Transverse colon (tissue), 4 donors: Measurements from ENCODE around the gene GALNT9. TPM values are rescaled to one million over a fixed set of nuclear protein-coding genes. Genes with fewer than 3 reads are reported as not detected.
A peak's percentile ranks its signal among the peaks of the same experiment; 100 is the strongest.
"Not testable (repeated sequence)": the region's sequence is repeated elsewhere in the genome, so short reads cannot be mapped to it uniquely, and the experiment has no call there.

Source experiments
- DNase-seq: peaks from one replicate; pipeline ENCODE4 v3.0.0-alpha.2; 2019
- H3K27ac ChIP-seq, 4 donors: fragments of 200-600 bp; sonication (generic); 2 replicates each; pipeline ENCODE4 v1.5.1; 2016 to 2018; ENCODE audit warnings: inconsistent platforms in 4 of 4
- H3K27me3 ChIP-seq: fragments of 200-600 bp; sonication (generic); 2 replicates; pipeline ENCODE4 v1.5.1; 2017; ENCODE audit warnings: inconsistent platforms
- H3K36me3 ChIP-seq, 4 donors: fragments of 200-600 bp; sonication (generic); 2 replicates each; pipeline ENCODE4 v1.5.1; 2017 to 2019; ENCODE audit warnings: inconsistent platforms in 4 of 4
- H3K4me1 ChIP-seq, 4 donors: fragments of 200-600 bp; sonication (generic); 2 replicates each; pipeline ENCODE4 v1.5.1; 2017 to 2020; ENCODE audit warnings: inconsistent platforms in 4 of 4
- H3K4me3 ChIP-seq, 4 donors: fragments of 200-600 bp; sonication (generic); 1 replicate in 1 of 4; 2 replicates in 3 of 4; pipeline versions ENCODE4 v1.5.1 to v1.6.1; 2017 to 2019; ENCODE audit warnings: inconsistent platforms in 4 of 4
- H3K9me3 ChIP-seq, 2 donors: fragments of 200-600 bp; sonication (generic); 2 replicates each; pipeline ENCODE4 v1.5.1; 2017 to 2019; ENCODE audit warnings: inconsistent platforms in 2 of 2
- EP300 ChIP-seq: sonication (generic); formaldehyde crosslinking; IDR thresholded peaks from one replicate; pipeline ENCODE4 v1.6.1; 2017; ENCODE audit warnings: antibody characterized with exemption, low read depth
- POLR2A ChIP-seq: fragments of 450-650 bp; IDR thresholded peaks from one replicate; pipeline ENCODE4 v1.6.1; 2016; ENCODE audit warnings: antibody characterized with exemption, mild to moderate bottlenecking, moderate library complexity
- POLR2AphosphoS5 ChIP-seq, 3 donors: sonication (generic); formaldehyde crosslinking; IDR thresholded peaks; one replicate each; pipeline ENCODE4 v1.6.1; 2016; ENCODE audit warnings: antibody characterized with exemption in 3 of 3
- WGBS, 2 donors: methylation state at CpG; one replicate each; pipeline ENCODE4 v1.1.5; 2018; ENCODE audit warnings: low coverage in 1 of 2; 5-methylcytosine and 5-hydroxymethylcytosine counted together
- in situ Hi-C, 4 donors: fragments of 200-750 bp; cut with MboI; loops; one replicate each; pipeline versions ENCODE4 v1.15.0 to v1.15.1; 2017; ENCODE audit warnings: low sequenced_read_pairs in 3 of 4, low pct_ligation_motif_present in 1 of 4, low pct_unique_long_range_greater_than_20kb in 1 of 4
- intact Hi-C: fragments of 100-400 bp; cut with DNase I; formaldehyde crosslinking; loops from one replicate; pipeline ENCODE4 v1.15.1; 2023; ENCODE audit warnings: low total_unique reads
- total RNA-seq, 4 donors: library from RNA; depleted of rRNA; stranded (reverse); fragments of >200 nt; gene quantifications; one replicate each; pipeline ENCODE4 v1.1.0, GENCODE V29; 2016
- TF ChIP-seq, protein P1 (sequence below), 5 experiments: fragments of 200-600 bp in 3 of 5; fragments of 450-650 bp in 2 of 5; sonication (generic) in 3 of 5; IDR thresholded peaks; 1 replicate in 2 of 5; 2 replicates in 3 of 5; pipeline ENCODE4 v1.5.1; 2016 to 2017; ENCODE audit warnings: antibody characterized with exemption in 5 of 5, inconsistent platforms in 3 of 5, mild to moderate bottlenecking in 2 of 5, moderate library complexity in 1 of 5

The GALNT9 gene
- total RNA-seq, 4 donors from 2014 or later: 0.82 to 4.5 TPM; not detected in 2

- in situ Hi-C loops (no loop called here), intact Hi-C loops (no loop called here)
- Histone ChIP-seq H3K27me3 (peaks cover 21% of the 10 kb centered on the region), H3K9me3 (no peaks in the 10 kb centered on the region), H3K4me1 (no peaks in the 10 kb centered on the region), H3K4me3 (no peak overlapping the region), H3K27ac (no peak overlapping the region), H3K36me3 (no peaks in the 10 kb centered on the region)
- no peak for DNase-seq
- TF ChIP-seq EP300 (no peak), POLR2AphosphoS5 (IDR thresholded peaks at IDR 0.05) (no peak)
- TF ChIP-seq, protein P1, sequence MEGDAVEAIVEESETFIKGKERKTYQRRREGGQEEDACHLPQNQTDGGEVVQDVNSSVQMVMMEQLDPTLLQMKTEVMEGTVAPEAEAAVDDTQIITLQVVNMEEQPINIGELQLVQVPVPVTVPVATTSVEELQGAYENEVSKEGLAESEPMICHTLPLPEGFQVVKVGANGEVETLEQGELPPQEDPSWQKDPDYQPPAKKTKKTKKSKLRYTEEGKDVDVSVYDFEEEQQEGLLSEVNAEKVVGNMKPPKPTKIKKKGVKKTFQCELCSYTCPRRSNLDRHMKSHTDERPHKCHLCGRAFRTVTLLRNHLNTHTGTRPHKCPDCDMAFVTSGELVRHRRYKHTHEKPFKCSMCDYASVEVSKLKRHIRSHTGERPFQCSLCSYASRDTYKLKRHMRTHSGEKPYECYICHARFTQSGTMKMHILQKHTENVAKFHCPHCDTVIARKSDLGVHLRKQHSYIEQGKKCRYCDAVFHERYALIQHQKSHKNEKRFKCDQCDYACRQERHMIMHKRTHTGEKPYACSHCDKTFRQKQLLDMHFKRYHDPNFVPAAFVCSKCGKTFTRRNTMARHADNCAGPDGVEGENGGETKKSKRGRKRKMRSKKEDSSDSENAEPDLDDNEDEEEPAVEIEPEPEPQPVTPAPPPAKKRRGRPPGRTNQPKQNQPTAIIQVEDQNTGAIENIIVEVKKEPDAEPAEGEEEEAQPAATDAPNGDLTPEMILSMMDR (IDR thresholded peaks at IDR 0.05): no peak
- 24 to 38% methylated on average over 5 to 24 of the region's 24 CpGs for WGBS, 2 donors
Observed at GRCh38 chr12:132222096-132222807, 107.1 kb downstream of the GALNT9 start.

DNA sequence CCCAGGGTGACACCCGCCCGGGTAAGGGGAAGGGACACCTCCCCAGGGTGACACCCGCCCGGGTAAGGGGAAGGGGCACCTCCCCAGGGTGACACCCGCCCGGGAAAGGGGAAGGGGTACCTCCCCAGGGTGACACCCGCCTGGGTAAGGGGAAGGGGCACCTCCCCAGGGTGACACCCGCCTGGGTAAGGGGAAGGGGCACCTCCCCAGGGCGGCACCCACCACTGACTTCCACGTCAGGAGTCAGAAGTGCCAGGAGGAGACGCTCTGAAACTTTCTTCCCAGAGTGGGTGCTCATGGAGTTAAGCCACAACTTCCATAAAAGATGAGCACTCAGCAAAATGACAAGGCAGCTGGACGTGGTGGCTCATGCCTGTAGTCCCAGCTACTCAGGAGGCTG is 109.6 kb downstream of the GALNT9 start:
- H3K9me3 ChIP-seq, H3K4me3 ChIP-seq, DNase-seq, H3K36me3 ChIP-seq, intact Hi-C loops, H3K4me1 ChIP-seq, in situ Hi-C loops, H3K27ac ChIP-seq: not testable (repeated sequence)
- WGBS, 2 donors: 71% methylated on average over 5 of the region's 12 CpGs; no CpG with 5 or more reads in 1 of the 2 donors
- peaks cover 18% of the 10 kb centered on the region for H3K27me3 ChIP-seq

- peaks cover 18% of the 10 kb centered on the region for H3K27me3 ChIP-seq
- no peak overlapping the region for H3K27ac ChIP-seq
- DNase-seq: no peak
- no peak overlapping the region for H3K4me3 ChIP-seq
- 59% methylated on average over 16 of the region's 16 CpGs; no CpG with 5 or more reads in 1 of the 2 donors for WGBS, 2 donors
- H3K36me3 ChIP-seq: no peaks in the 10 kb centered on the region
- in situ Hi-C loops: no loop called here
- no peaks in the 10 kb centered on the region for H3K9me3 ChIP-seq
- TF ChIP-seq EP300 (no peak), POLR2AphosphoS5 (IDR thresholded peaks at IDR 0.05) (no peak), POLR2A (no peak)
- intact Hi-C loops: no loop called here
- no peaks in the 10 kb centered on the region for H3K4me1 ChIP-seq
Observed at GRCh38 chr12:132219323-132219722, 110.1 kb downstream of the GALNT9 start.

DNA sequence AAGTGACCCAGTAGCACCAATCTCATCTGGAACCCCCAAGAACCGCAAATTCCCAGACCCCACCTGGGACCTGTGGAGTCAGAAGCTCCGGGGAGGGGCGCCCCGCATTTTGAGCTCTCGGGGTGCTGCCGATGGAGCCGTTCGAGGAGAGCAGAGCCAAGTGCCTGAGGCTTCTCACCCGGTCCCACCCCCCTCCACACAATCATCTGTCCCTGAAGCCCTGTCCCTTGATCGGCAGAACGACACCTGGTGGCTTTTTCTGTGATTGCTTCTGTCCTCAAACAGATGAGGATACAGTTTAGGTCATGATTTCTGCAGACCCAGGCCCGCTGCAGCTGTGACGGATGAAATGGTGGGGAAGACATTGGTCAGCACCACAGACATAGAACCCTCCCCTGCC is 110.5 kb downstream of the GALNT9 start:
- no peak for DNase-seq
- Histone ChIP-seq H3K27me3 (peaks cover 18% of the 10 kb centered on the region), H3K4me1 (no peaks in the 10 kb centered on the region), H3K4me3 (no peak overlapping the region), H3K9me3 (no peaks in the 10 kb centered on the region), H3K36me3 (no peaks in the 10 kb centered on the region), H3K27ac (no peak overlapping the region)
- intact Hi-C loops: no loop called here
- in situ Hi-C loops: no loop called here
- WGBS, 2 donors: 46% methylated on average over 13 of the region's 13 CpGs; no CpG with 5 or more reads in 1 of the 2 donors
- TF ChIP-seq POLR2AphosphoS5 (IDR thresholded peaks at IDR 0.05): no peak
- TF ChIP-seq, protein P1 (IDR thresholded peaks at IDR 0.05): peak in 3 of 5 experiments; percentile 11 to 28 (median 26)

DNA sequence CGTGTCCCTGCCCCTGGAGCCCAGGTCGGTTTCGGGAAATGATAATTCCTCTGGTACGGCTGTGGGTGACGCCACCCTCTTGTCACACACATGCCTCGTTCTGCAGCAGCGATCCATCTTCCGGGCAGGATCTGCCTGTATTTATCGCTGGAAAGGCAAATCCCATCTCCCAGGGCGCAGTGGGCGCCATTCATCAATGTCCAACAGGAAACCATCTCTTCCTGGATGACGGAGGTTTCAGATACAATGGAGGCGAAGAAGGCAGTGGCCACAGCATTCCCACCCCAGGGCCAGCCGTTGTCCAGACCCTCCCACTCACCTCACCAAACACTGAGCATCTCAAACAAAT is 110.9 kb downstream of the GALNT9 start:
- 57 to 82% methylated on average over 1 to 14 of the region's 14 CpGs for WGBS, 2 donors
- Histone ChIP-seq H3K27me3 (peaks cover 18% of the 10 kb centered on the region), H3K9me3 (no peaks in the 10 kb centered on the region), H3K27ac (no peak overlapping the region), H3K4me3 (no peak overlapping the region), H3K4me1 (no peaks in the 10 kb centered on the region), H3K36me3 (no peaks in the 10 kb centered on the region)
- TF ChIP-seq POLR2A (no peak), EP300 (no peak), POLR2AphosphoS5 (IDR thresholded peaks at IDR 0.05) (no peak)
- TF ChIP-seq, protein P1 (IDR thresholded peaks at IDR 0.05): no peak
- DNase-seq: no peak
- intact Hi-C loops: no loop called here
- in situ Hi-C loops: no loop called here
